Esophagus muscularis mucosa (tissue), 3 donors: ENCODE measurements around the gene LHPP.

Experiments
- POLR2A ChIP-seq: fragments of 450-650 bp; IDR thresholded peaks from one replicate; pipeline ENCODE4 v1.6.1; 2017; ENCODE audit warnings: antibody characterized with exemption, moderate library complexity, mild to moderate bottlenecking, low read depth
- TF ChIP-seq, protein P1 (sequence below), 3 experiments: fragments of 200-600 bp in 2 of 3; fragments of 450-650 bp in 1 of 3; sonication (generic) in 2 of 3; IDR thresholded peaks; one replicate each; pipeline ENCODE4 v1.5.1; 2017 to 2019; ENCODE audit warnings: antibody characterized with exemption in 3 of 3, mild to moderate bottlenecking in 2 of 3, moderate library complexity in 1 of 3

DNA sequence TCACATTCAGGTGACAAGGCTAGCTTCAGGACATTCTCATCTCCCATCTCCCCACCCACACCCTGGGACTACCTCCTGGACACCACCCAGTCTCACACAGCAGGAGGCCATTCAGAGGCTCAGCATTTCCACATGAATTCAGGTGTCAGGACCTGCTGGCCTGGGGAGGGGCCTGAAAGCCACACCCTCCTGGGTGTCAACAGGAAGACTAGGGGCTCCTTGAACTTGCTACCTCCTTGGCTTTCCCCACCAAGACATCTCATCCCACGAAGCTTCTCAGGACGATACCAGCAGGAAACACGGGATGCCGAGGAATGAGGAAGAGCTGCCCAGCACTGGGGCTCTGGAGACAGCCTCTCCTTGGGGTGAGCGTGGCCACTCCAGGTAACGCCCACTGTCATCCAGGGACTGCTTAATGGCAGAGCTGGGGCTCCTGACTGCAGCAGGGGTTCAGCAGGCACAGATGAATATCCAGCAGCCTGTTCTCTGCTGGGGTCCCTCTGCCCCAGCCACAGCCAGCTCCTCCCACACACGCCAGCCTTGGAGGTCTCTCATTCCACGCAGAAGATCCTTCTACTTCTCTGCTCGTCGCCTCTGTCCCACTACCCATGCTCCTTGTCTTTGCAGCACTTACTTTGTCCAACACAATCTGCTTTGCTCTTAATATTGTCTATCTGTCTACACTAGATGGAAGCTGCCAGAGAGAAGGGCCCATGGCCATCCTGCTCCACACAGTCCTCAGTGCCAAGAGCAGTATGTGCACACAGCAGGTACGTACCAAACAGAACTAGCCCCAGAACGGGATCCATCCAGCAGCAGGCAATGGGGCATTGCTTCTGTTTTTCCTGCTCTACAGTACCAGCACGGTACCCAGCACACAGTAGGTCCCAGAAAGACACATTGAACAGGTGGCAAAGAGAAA, 193.8 kb downstream of the LHPP start:
- TF ChIP-seq POLR2A = no peak
- TF ChIP-seq, protein P1, sequence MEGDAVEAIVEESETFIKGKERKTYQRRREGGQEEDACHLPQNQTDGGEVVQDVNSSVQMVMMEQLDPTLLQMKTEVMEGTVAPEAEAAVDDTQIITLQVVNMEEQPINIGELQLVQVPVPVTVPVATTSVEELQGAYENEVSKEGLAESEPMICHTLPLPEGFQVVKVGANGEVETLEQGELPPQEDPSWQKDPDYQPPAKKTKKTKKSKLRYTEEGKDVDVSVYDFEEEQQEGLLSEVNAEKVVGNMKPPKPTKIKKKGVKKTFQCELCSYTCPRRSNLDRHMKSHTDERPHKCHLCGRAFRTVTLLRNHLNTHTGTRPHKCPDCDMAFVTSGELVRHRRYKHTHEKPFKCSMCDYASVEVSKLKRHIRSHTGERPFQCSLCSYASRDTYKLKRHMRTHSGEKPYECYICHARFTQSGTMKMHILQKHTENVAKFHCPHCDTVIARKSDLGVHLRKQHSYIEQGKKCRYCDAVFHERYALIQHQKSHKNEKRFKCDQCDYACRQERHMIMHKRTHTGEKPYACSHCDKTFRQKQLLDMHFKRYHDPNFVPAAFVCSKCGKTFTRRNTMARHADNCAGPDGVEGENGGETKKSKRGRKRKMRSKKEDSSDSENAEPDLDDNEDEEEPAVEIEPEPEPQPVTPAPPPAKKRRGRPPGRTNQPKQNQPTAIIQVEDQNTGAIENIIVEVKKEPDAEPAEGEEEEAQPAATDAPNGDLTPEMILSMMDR (IDR thresholded peaks at IDR 0.05) = no peak
